ENCODE measurements around the gene R3HCC1L. TPM values are rescaled to one million over a fixed set of nuclear protein-coding genes. Genes with fewer than 3 reads are reported as not detected.
"Not testable (repeated sequence)": the region's sequence is repeated elsewhere in the genome, so short reads cannot be mapped to it uniquely, and the experiment has no call there.

Gene R3HCC1L
- total and polyA plus RNA-seq, 10 of the 15 experiments (the other 5 are each of a cell fraction or from before 2014, with no cell fraction given), result 11.3 to 20.3 (median 15.3) TPM

GRCh38 chr10:98135222-98135899 is 904 bp downstream of the R3HCC1L start:
- RAD21 ChIA-PET (ENCODE audit: unreplicated experiment), result interaction anchor here (1.4 kb wide), 1 partner anchor 35 kb away, joined by 5 read pairs; no protein-coding TSS in a partner anchor
- intact Hi-C loops (cut with micrococcal nuclease; ENCODE audit: unreplicated experiment), result no loop called here
- WGBS (ENCODE audit: insufficient coverage, insufficient replicate concordance, low lambda C conversion rate, missing lambda C conversion rate), result 5% methylated on average over 13 of the region's 13 CpGs

GRCh38 chr10:98136775-98137174 is 2.3 kb downstream of the R3HCC1L start:
- H3K9ac ChIP-seq (ENCODE audit: control insufficient read depth, insufficient read depth, low read length); in situ Hi-C loops (cut with MboI); ATAC-seq; H3K4me3 ChIP-seq; H4K20me1 ChIP-seq (ENCODE audit: control insufficient read depth, insufficient read depth); H3K27me3 ChIP-seq (replicated peaks in 1 of 2; ENCODE audit: control insufficient read depth in 2 of 2, insufficient read depth in 2 of 2, low read length in 1 of 2); intact Hi-C loops (cut with micrococcal nuclease; ENCODE audit: unreplicated experiment); DNase-seq (ENCODE audit: low read depth, low spot score); H3K27ac ChIP-seq (ENCODE audit: control insufficient read depth, insufficient read depth); BruUV-seq (replicated peaks); H3K9me3 ChIP-seq (replicated peaks; ENCODE audit: control insufficient read depth, insufficient read depth, low read length); FAIRE-seq; H3K36me3 ChIP-seq (ENCODE audit: control insufficient read depth in 2 of 2, insufficient read depth in 2 of 2, low read length in 1 of 2); H2AFZ ChIP-seq (ENCODE audit: control insufficient read depth, low read depth, low read length); RAD21 ChIA-PET (ENCODE audit: unreplicated experiment); CTCF ChIA-PET; POLR2A ChIA-PET: not testable (repeated sequence)
- Histone ChIP-seq H3K79me2 (ENCODE audit: control insufficient read depth, insufficient read depth, low read length) (peaks cover 60% of the 10 kb centered on the region), H3K4me1 (ENCODE audit: control insufficient read depth, insufficient read depth, low read length) (peaks cover 34% of the 10 kb centered on the region), H3K4me2 (ENCODE audit: control insufficient read depth, insufficient read depth) (peak overlapping the region; percentile 53)
- over 99% methylated on average over 13 of the region's 16 CpGs for WGBS (ENCODE audit: insufficient coverage, insufficient replicate concordance, low lambda C conversion rate, missing lambda C conversion rate)
- SMC1A ChIA-PET (ENCODE audit: uncharacterized antibody, unreplicated experiment), result interaction anchor here (0.6 kb wide), 1 partner anchor 17 kb away, joined by 3 read pairs; no protein-coding TSS in a partner anchor
- peak; percentile 54; the same call in 1 of the 2 replicates for TF ChIP-seq MLLT1 (IDR thresholded peaks at IDR 0.05)

More at GRCh38 chr10:98135222-98135899, 904 bp downstream of the R3HCC1L start:
- Histone ChIP-seq H3K4me1 (ENCODE audit: control insufficient read depth, insufficient read depth, low read length) (peaks cover 22% of the 10 kb centered on the region), H3K27ac (ENCODE audit: control insufficient read depth, insufficient read depth) (peak overlapping the region; percentile 94), H4K20me1 (ENCODE audit: control insufficient read depth, insufficient read depth) (peaks cover 2% of the 10 kb centered on the region; the same call in 1 of the 2 replicates), H3K36me3 (ENCODE audit: control insufficient read depth in 2 of 2, insufficient read depth in 2 of 2, low read length in 1 of 2) (no peaks in the 10 kb centered on the region), H2AFZ (ENCODE audit: control insufficient read depth, low read depth, low read length) (peak overlapping the region; percentile 94), H3K79me2 (ENCODE audit: control insufficient read depth, insufficient read depth, low read length) (peaks cover 50% of the 10 kb centered on the region), H3K4me2 (ENCODE audit: control insufficient read depth, insufficient read depth) (peak overlapping the region; percentile 73), H3K27me3 (replicated peaks in 1 of 2; ENCODE audit: control insufficient read depth in 2 of 2, insufficient read depth in 2 of 2, low read length in 1 of 2) (no peaks in the 10 kb centered on the region), H3K9me3 (replicated peaks; ENCODE audit: control insufficient read depth, insufficient read depth, low read length) (peaks cover 3% of the 10 kb centered on the region; the same call in 2 of the 3 replicates), H3K4me3 (peak overlapping the region; percentile 92), H3K9ac (ENCODE audit: control insufficient read depth, insufficient read depth, low read length) (peak overlapping the region; percentile 99)
- ChIA-PET POLR2A (interaction anchor here (0.6 to 1.1 kb wide), 4 partner anchors 22 to 382 kb away, joined by 3 to 6 read pairs (median 3); no protein-coding TSS in a partner anchor), SMC1A (ENCODE audit: uncharacterized antibody, unreplicated experiment) (interaction anchor here (0.7 kb wide), 1 partner anchor 53 kb away, joined by 3 read pairs; no protein-coding TSS in a partner anchor), CTCF (interaction anchor here (0.6 to 3.9 kb wide), 3 partner anchors 35 to 434 kb away, joined by 3 to 23 read pairs (median 3); no protein-coding TSS in a partner anchor)
- DNase-seq (ENCODE audit: low read depth, low spot score) (no peak), FAIRE-seq (no peak), ATAC-seq (peak; percentile 10)
- TF ChIP-seq HCFC1 (IDR thresholded peaks at IDR 0.05; ENCODE audit: low read length) (no peak), EED (IDR thresholded peaks at IDR 0.05; ENCODE audit: low read depth) (0 out of 2 replicates have a peak, but pooled peaks have one; percentile 2)
- in situ Hi-C loops (cut with MboI), result no loop called here
- BruUV-seq (replicated peaks), result TSS peak; percentile 63
